HG03442 (cell line): ENCODE measurements around the gene COMTD1.

Experiments
- ATAC-seq: cut with Tn5 transposase; IDR thresholded peaks from one replicate; pipeline ENCODE4 v1.9.1; 2021; ENCODE audit warnings: mild to moderate bottlenecking, moderate library complexity; ENCODE audit not compliant: unreplicated experiment

Gene COMTD1

GRCh38 chr10:75245354-75246250 is 9.8 kb upstream of the COMTD1 start:
- ATAC-seq: no peak

- ATAC-seq: no peak
Observed at GRCh38 chr10:75244487-75245353, 9.0 kb upstream of the COMTD1 start.

- no peak for ATAC-seq
Observed at GRCh38 chr10:75243426-75243825, 7.7 kb upstream of the COMTD1 start.

GRCh38 chr10:75240329-75241076 is 4.7 kb upstream of the COMTD1 start:
- ATAC-seq: no peak

- ATAC-seq: no peak
Observed at GRCh38 chr10:75239096-75239790, 3.5 kb upstream of the COMTD1 start.

- ATAC-seq: no peak
Observed at GRCh38 chr10:75238182-75239095, 2.7 kb upstream of the COMTD1 start.

GRCh38 chr10:75236178-75236825 is 545 bp upstream of the COMTD1 start:
- no peak for ATAC-seq

- ATAC-seq: peak; percentile 2
Observed at GRCh38 chr10:75234683-75235374, 928 bp downstream of the COMTD1 start.

- ATAC-seq: peak; percentile 38
Observed at GRCh38 chr10:75234017-75234682, 1.6 kb downstream of the COMTD1 start.

- ATAC-seq: no peak
Observed at GRCh38 chr10:75233444-75234016, 2.2 kb downstream of the COMTD1 start.

GRCh38 chr10:75231672-75232581 is 3.8 kb downstream of the COMTD1 start:
- ATAC-seq: no peak

- peak; percentile 37 for ATAC-seq
Observed at GRCh38 chr10:75230600-75231038, 5.1 kb downstream of the COMTD1 start.

- no peak for ATAC-seq
Observed at GRCh38 chr10:75229971-75230370, 5.8 kb downstream of the COMTD1 start.

- no peak for ATAC-seq
Observed at GRCh38 chr10:75228834-75229233, 6.9 kb downstream of the COMTD1 start.

GRCh38 chr10:75228278-75228677 is 7.5 kb downstream of the COMTD1 start:
- no peak for ATAC-seq

- ATAC-seq: no peak
Observed at GRCh38 chr10:75226656-75227055, 9.1 kb downstream of the COMTD1 start.
